HG03066 (cell line): ENCODE measurements around the gene CCL19.

ENCODE experiments used
- ATAC-seq: cut with Tn5 transposase; IDR thresholded peaks from one replicate; pipeline ENCODE4 v1.9.1; 2021; ENCODE audit warnings: low read depth; ENCODE audit not compliant: unreplicated experiment

CCL19 gene

DNA sequence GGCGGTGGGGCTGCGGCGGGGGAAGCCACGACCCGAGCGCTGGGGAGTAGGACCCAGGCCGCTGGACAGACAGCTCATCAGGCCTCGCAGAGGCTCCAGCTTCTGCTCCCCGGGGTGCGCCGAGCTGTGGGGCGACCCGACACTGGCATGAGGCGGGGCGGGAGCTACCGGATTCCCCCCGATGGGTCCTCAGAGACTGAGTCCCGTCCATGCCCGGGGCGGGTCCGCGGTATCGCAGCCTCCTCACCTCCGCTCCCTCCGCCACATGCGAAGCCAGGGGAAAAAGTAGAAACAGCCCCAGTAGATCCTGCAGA, 26.1 kb downstream of the CCL19 start:
- peak; percentile 24 for ATAC-seq

DNA sequence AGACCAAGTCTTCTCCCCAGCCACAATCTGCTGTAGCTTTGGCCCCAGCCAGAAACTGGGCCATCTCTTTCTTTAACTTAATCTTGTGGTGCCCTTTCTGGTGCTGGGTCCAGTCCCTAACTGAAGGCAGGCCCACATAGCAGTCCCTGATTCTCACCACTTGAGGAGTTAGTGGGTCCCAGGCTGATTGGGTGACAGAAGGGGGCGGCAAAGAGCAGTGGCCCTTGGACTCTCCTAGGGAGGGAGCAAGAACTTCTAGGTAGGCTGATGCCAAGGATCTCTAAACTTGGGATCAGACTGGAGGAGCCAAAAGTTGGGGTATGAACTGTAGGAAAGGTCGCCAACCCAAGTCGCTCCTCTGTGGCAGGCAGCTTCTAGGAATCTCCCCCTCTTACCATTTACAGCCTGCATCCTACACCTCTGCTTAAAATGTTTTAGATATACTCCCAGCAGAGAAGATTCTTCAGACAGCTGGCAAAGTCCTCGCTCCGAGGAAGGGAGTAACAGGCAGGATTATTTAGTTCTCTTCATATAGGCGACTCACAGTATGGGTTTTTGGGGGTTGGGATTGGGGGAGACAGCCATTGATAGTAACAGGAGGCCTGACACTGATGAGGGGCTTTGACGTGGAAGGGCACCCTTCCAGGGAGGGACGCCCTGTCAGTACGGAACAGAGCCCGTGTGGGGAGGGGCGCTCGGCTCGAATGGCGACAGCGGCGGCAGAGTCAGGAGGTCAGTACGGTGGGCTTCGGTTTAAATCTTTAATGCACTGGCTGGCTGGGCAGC, 26.6 kb downstream of the CCL19 start:
- peak; percentile 52 for ATAC-seq

DNA sequence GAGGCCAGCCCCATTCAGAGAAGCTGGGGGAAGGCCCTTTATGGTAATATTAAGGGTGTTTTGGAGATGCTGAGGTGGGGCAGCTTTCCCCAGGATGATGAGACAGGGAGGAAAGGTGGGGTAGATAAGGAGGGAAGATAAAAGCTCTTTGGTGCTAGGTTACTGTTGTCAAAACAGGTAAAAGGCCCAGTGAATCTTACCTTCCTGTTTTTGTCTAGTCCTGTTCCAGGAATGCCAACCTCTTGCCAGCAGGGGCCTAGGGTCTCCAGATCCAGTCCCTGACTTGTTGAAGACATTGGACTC, 27.8 kb downstream of the CCL19 start:
- no peak for ATAC-seq

DNA sequence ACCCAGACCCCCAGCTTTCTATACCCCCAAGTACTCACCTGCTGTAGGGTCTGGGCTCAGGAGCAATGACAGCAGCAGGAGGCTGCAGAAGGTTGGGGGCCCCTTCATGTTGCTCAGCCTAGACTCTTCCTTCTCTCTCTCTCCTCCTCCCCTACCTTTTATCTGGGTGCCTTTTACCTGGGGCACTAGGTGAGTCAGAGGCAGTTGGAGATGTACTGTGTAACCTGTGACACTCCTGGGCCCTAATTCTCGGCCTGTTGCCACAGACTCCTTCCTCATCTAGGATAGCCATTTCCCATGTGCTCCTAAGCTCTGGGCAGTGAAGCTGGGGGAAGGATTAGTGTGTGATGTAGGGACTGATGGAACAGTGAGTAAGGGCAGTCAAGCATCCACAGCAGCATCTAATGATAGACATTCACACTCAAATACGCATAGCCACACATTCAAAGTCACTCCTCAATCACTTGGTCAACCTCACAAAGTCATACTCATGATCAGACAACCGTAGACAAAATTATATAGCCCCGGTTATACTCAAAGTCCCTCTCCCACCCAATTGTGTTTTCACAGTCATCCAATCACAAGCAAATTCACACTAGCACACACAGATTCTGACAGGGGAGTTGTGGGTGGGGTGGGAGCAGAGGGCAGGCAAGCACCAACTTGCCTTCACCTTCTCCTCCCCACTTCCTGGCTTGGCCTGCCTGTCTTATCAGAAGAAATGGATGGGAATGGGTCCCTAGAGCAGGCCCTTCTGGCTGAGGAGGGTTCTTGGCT, 28.4 kb downstream of the CCL19 start, which contains the start of gene CCL27:
Gene CCL27 (minus strand): TSS at position 132 of the 777 bp plus-strand sequence. CDS start 24 bp downstream, at position 108.
- ATAC-seq, result no peak

DNA sequence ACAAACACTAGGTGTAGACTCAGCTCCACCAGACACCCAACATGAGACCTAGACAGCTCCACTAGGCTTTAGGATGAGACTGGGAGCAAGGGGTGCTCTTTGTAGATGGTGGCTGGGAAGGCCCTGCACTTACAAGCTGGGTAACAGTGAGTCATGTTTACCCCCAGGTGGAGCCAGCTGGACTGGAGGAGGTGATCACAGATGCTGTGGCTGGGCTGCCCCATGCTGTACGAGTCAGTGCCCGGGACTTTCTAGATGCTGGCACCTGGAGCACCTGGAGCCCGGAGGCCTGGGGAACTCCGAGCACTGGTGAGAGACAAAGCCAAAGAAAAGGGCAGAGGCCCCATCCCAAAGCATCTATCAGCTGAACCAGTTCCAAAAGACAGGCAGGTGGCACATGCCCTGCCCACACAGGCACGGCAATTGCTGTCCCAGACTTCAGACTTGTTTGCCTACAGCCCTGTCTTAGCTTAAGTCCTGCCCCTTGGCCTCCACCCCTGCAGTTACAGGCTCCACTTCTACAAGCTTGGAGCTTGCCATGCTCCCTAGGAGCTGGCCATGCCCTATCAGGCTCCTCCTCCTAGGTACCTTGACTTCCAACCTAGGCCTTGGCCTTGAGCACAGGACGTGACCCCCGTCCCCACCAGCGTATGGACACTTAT, 31.4 kb downstream of the CCL19 start:
- no peak for ATAC-seq

DNA sequence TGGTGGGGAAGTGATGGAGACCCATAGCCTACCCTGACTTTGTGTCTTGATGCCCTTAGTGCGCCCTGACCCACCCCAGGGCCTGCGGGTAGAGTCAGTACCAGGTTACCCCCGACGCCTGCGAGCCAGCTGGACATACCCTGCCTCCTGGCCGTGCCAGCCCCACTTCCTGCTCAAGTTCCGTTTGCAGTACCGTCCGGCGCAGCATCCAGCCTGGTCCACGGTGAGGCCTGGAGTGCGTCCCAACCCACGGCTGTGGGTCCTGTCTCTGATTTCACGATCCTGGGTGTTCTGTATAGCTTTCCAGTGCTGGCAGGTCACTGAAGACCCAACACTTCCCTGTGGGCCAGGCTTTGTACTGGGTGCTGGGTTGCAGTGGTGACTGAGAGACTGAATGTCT, 32.6 kb downstream of the CCL19 start:
- no peak for ATAC-seq

DNA sequence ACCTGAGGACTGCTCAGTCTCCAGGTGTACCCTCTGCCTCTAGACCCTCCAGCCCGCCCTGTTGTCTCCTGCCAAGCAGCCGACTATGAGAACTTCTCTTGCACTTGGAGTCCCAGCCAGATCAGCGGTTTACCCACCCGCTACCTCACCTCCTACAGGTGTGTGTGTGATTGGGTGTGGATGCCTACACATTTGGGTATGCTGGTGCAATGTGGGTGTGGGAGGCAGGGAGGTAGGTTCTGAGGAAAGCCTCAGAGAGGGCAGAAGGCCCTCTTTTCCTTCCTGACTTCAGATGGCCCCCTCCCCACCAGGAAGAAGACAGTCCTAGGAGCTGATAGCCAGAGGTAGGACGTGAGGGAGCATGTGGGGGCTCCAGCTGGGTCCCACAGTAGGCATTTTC, 34.1 kb downstream of the CCL19 start:
- no peak for ATAC-seq

DNA sequence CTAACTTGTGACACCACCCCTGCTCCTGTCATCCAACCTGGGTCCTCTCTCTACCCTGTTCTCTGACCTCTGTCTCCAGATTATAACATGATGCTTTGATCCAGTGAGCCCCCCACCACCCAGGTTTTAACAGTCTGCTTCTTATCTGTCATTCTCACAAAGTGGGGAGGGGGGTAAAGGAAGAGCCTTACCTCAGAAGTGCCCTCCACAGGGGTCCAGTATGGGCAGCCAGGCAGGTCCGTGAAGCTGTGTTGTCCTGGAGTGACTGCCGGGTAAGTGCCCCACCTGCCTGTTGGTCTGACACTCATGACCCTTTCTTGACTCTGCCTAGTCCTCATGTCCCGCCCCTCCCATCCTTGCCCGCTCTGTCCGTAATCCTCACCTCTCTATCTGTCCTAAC, 35.7 kb downstream of the CCL19 start:
- no peak for ATAC-seq

DNA sequence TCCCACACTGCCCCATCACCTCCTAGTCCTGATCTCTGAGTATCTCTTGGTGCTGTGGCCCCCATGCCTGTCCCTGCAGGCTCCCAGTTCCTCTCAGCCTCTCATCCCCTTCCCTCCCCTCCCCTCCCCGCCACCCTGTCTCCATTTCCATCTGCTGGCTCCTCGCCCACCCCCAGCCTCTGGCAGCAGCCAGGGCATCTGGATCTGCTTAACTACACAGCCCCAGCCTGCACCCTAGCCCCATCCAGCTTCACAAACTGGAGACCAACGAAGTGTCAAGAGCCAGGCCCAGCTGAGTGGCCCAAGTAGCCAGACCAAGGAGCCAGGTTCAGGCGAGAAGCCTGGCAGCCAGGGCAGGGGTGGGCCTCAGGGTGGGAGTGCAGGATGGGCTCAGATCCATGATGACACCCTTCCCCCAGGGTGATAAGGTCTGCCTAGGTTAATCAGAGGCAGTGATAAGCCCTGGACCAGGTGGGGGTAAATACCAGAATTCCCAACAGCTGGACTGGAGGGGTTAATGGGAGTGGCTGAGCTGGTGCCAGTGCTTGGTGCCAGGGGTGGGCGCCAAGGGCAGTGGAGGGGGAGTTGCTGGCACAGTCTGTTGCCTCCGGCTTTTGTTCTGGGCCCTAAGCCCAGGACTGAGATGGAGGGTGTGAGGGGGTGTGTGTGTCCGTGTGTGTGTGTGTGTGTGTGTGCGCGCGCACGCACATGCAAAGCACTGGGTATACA, 36.6 kb downstream of the CCL19 start:
- no peak for ATAC-seq

DNA sequence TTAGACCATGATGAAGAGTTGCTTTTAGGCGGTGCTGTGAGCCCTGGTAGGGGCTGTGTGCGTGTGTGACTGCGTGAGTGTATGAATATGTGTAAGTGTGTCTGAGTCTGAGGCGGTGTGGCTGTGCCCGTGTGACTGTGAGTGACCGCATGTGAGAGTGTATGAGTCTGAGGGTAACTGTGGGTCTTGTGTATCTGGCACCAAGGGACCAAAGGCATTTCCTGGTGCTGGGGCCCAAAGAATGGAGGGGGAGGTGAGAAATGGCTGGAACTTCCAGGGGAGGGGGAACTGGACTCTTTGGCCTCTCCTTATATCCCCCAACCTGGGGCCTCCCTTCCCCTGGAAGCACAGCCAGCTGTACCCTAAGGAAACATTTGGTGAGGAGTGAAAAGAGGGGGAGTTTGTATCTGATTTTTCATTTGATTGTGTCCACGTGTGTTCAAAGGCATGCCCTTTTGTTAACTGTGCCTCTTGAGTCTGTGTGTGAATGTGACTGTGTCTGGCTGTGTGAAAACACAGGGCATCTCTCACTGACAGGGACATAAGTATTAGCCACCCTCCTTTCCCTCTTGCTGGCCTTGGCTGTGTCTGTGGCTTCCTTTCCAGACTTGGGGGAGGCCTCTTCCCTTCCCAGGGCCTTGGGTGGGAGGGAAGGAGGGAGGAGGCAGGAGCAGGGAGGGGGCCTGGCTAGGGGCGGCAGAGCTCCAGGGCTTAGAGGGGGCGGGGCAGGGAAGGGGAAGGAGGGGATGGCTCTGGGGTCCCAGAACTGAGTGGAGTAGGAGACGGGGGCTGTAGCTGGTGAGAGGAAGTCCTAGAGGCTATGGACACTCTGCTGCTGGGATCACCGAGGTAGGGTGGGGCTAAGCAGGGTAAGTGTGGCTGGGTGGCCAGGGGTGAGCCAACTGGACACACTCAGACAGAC, 37.7 kb downstream of the CCL19 start:
- no peak for ATAC-seq

DNA sequence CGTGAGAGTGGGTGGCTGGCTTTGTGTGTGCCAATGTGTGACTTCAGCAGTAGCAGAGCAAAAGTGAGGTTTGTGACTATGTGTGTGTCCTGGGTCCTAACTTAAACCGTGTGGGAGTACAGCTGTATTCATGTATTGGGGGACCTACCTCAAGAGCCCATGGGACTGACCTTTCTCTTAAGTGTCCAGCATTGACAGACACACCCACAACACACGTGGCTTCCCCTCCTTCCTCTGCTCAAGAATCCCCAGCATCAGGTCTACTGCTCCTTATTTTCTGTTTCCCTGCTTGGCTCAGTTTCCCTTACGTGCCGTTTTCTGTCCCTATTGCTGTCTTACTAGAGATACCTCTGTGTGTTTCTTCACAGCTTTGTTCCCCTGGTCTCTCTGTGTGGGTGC, 38.5 kb downstream of the CCL19 start:
- no peak for ATAC-seq

DNA sequence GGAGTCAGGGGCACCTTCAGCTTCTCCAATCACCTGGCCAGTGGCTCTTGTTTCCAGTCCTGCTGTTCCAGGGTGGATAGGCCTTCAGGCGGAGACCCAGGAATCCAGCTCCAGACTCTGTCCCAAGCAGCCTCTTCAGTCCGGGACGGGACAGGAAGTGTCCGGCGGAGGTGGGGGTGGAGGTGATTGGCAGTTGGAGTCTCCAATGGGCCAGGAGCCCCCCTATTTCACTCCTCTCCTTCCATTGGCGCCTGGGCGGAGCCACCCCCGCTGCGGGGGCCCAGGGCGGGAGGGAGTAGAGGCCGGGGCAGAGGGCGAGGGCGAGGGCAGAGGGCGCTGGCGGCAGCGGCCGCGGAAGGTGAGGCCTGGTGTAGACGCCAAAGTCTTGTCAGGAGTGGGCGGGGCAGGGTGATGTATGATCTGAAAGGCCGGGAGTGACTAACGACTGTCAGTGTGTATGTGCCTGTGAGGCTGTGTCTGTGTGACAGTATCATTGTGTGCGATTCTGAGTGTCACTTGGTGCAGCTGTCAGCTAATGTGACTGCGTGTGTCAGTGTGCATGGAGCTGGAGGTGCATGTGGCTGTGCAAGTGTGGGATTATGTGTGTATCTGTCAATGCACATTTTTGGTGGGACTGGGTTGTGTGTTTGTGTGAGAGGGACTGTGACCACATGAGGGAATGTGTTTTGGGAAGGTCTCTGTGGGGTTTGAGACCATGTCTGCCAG, 39.0 kb downstream of the CCL19 start, which contains the start of gene IL11RA:
Gene IL11RA (plus strand): TSS at position 310 of the 726 bp plus-strand sequence. CDS start 3,033 bp downstream, outside the sequence.
- peak; percentile 60 for ATAC-seq

DNA sequence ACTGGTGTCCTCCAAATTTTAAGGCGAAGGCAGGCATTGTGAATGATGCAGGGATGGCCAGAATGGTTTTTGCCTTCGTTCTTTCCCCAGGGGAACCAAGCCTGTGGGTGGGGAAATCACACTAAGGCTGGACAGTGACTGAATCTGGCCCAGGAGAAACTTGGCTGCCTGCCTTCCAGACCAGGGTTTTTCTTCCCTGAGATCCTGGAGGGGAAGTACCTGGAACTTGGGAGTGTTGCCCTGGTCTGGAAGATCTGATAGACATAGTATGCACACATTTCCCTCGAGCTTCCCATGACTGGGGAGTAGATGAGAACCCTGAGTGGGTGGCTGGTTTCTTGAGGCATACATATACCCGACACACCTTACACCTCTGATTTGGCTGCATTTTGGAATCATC, 39.8 kb downstream of the CCL19 start:
- ATAC-seq, result no peak

DNA sequence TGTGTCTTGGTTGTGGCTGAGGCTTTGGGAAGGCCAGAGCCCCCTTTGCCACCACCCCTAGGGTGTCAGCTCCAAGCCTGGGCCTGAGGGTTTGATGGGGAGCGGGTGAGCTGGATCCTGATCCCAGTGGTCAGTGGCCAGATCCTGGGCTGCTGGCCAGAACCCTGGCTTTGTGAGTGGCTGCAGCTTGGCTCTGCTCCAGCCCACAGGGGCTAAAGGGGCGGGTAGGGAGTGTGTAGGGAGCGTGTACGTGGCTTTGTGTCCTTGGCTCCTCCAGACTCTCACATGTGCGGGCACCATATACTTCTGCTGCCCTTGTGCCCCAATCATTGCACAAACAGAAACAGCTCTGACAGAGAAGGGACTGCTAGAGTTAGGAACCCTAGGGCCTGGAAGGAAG, 40.3 kb downstream of the CCL19 start:
- no peak for ATAC-seq

DNA sequence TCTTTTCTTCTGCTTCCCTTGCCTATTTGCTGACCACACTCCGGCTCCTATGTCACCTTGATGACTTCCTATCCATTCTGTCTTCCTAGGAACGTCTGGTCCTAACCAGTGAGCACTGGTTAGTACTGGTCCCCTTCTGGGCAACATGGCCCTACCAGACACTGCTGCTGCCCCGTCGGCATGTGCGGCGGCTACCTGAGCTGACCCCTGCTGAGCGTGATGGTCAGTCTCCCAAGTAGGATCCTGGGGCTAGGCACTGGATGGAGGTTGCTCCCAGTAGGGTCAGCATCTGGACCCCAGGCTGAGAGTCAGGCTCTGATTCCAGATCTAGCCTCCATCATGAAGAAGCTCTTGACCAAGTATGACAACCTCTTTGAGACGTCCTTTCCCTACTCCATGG, 42.4 kb downstream of the CCL19 start:
- no peak for ATAC-seq

DNA sequence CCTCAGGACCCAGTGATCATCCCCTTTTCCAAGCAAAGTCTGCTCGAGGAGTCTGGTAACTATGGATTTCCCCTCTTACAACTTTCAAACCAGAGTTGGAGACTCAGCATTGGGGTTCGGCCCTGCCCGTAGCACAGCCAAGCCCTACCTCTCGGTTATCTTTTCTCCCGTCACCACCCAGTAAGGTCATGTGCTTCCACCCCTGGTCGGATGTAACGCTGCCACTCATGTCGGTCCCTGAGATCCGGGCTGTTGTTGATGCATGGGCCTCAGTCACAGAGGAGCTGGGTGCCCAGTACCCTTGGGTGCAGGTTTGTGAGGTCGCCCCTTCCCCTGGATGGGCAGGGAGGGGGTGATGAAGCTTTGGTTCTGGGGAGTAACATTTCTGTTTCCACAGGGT, 43.4 kb downstream of the CCL19 start:
- ATAC-seq, result no peak

DNA sequence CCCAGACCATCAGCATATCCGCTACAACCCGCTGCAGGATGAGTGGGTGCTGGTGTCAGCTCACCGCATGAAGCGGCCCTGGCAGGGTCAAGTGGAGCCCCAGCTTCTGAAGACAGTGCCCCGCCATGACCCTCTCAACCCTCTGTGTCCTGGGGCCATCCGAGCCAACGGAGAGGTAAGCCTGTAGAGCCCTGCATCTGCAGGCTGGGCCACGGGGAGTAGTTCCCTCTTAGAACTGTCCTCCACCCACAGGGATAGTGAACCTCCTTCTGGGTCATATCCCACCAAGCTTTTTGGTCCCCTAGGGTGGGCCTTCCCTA, 44.0 kb downstream of the CCL19 start:
- ATAC-seq, result no peak

DNA sequence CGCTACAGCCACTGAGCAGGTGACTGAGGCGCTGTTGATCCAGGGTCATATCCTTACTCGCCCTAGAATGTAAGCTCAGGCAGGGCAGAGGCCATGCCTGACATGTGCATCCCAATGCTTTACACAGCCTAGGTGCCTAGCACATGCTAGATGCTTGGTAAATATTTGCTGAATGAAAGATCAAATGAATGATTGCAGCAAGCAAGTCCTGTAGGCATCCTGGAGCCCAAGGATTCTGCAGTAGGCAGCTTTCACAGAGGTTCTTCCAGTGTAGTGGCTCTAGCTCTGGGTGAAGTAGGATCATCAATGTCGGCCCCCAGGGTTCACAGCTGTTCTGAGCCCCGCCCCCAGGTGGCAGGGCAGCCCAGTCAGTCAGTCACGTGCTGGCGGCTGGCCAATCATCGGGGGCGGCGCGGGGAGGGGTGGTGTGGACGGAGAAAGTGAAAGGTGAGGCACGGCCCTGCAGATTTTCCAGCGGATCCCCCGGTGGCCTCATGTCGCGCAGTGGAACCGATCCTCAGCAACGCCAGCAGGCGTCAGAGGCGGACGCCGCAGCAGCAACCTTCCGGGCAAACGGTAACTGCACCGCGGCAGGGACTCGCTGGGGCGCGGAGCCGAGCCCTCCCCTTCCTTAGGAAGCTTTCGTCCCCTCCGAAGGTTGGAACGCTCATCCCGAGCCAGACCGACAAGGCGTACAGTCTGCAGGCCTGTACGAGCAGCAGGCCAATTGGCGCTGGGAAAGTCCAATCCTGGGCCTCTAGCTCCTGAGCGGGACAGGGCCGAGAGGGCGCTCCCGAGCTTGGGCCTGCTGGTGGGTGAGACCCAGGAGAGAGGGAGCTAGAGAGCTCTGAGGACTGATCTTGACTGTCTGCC, 44.6 kb downstream of the CCL19 start, which contains the start of gene GALT:
Gene GALT (plus strand): TSS at position 465 of the 873 bp plus-strand sequence. CDS start 30 bp downstream, at position 495.
- peak; percentile 89 for ATAC-seq
